ENCODE results near the gene IDH3A. TPM values are rescaled to one million over a fixed set of nuclear protein-coding genes. Genes with fewer than 3 reads are reported as not detected.

Gene IDH3A
- total and polyA plus RNA-seq, 9 of the 15 experiments (the other 6 are each of a cell fraction or from before 2014, with no cell fraction given), result 37.4 to 249 (median 107) TPM

- no peak for TF ChIP-seq ZNF280A (IDR thresholded peaks at IDR 0.05; ENCODE audit: low read depth, partially characterized antibody)
Measured at GRCh38 chr15:78205856-78206255, 56.7 kb downstream of the IDH3A start (continued).

- DNase-seq (ENCODE audit: extremely low read depth in 1 of 4, low spot score in 3 of 4), result no peak
- WGBS (ENCODE audit: insufficient coverage, low coverage, missing lambda C conversion rate), result 12% methylated on average over 12 of the region's 12 CpGs
- in situ Hi-C loops (cut with MboI) (no loop called here), intact Hi-C loops (cut with micrococcal nuclease) (no loop called here)
- Histone ChIP-seq H3K4me3 (no peak overlapping the region), H3K9me3 (replicated peaks; ENCODE audit: control insufficient read depth, insufficient read depth, low read depth, low read length) (no peaks in the 10 kb centered on the region), H3K27ac (ENCODE audit: extremely low read depth, low read depth, low read length) (no peak overlapping the region), H3K4me2 (ENCODE audit: insufficient read depth, low read length) (no peak overlapping the region), H3K36me3 (ENCODE audit: control insufficient read depth, insufficient read depth, low read length) (no peaks in the 10 kb centered on the region), H2AFZ (ENCODE audit: low read depth, low read length) (no peak overlapping the region), H3K79me2 (ENCODE audit: control insufficient read depth, insufficient read depth, low read length) (no peaks in the 10 kb centered on the region), H3K4me1 (replicated peaks in 1 of 2; ENCODE audit: control insufficient read depth in 2 of 2, insufficient read depth in 2 of 2, low read length in 2 of 2) (peaks cover 4 to 16% of the 10 kb centered on the region in 2 experiments; a peak in 4 of 5 replicates), H3K27me3 (ENCODE audit: control insufficient read depth in 2 of 2, insufficient read depth in 2 of 2, low read length in 2 of 2) (peaks cover 4% of the 10 kb centered on the region in 2 experiments; a peak in 4 of 5 replicates), H4K20me1 (replicated peaks; ENCODE audit: control insufficient read depth, insufficient read depth, low read length) (0 out of 2 replicates have a peak, but pooled peaks cover under 1% of the 10 kb centered on the region), H3K9me1 (ENCODE audit: control insufficient read depth, insufficient read depth, low read length) (no peaks in the 10 kb centered on the region), H3K9ac (ENCODE audit: insufficient read depth in 1 of 2, low read depth in 2 of 2, low read length in 2 of 2) (peak overlapping the region in 1 of 2 experiments; percentile 54; a peak in 1 of 4 replicates)
- POLR2A ChIA-PET, result interaction anchor here (1.2 kb wide), 1 partner anchor 11 kb away, joined by 3 read pairs; no protein-coding TSS in a partner anchor
- no peak for FAIRE-seq
- BruUV-seq (replicated peaks), result no TSS peak
- CTCF ChIA-PET (ENCODE audit: low intra/inter-chr PET ratio), result no interaction called here
- TF ChIP-seq MXI1 (IDR thresholded peaks at IDR 0.05; ENCODE audit: low read depth, low read length) (no peak), FOXA1 (IDR thresholded peaks at IDR 0.05; ENCODE audit: borderline replicate concordance) (no peak), ZNF23 (CRISPR knock-in tag; IDR thresholded peaks at IDR 0.05) (no peak), POLR2AphosphoS2 (IDR thresholded peaks at IDR 0.05; ENCODE audit: low read length) (no peak), DNMT1 (IDR thresholded peaks at IDR 0.05) (no peak), ZNF699 (CRISPR knock-in tag; IDR thresholded peaks at IDR 0.05; ENCODE audit: insufficient replicate concordance) (no peak), PML (IDR thresholded peaks at IDR 0.05; ENCODE audit: low read length) (no peak), BMI1 (IDR thresholded peaks at IDR 0.05; ENCODE audit: low read length) (no peak), MLLT1 (IDR thresholded peaks at IDR 0.05) (no peak), TAL1 (IDR thresholded peaks at IDR 0.05) (no peak), CBX2 (IDR thresholded peaks at IDR 0.05; ENCODE audit: insufficient read depth, low read length, poor library complexity, severe bottlenecking) (no peak), TRIM28 (IDR thresholded peaks at IDR 0.05) (no peak), SIX5 (IDR thresholded peaks at IDR 0.05; ENCODE audit: borderline replicate concordance in 1 of 2, insufficient read depth in 1 of 2, low read depth in 1 of 2, low read length in 2 of 2) (no peak), MYBL2 (IDR thresholded peaks at IDR 0.05; ENCODE audit: low read depth) (no peak), MYBL2 (CRISPR knock-in tag; IDR thresholded peaks at IDR 0.05; ENCODE audit: borderline replicate concordance) (no peak), ZNF695 (CRISPR knock-in tag; IDR thresholded peaks at IDR 0.05) (no peak), MEF2D (tag; conservative IDR thresholded peaks at IDR 0.05; ENCODE audit: low read depth) (no peak), SRSF9 (IDR thresholded peaks at IDR 0.05; ENCODE audit: borderline replicate concordance, low read depth, low read length) (no peak)
- ATAC-seq, result no peak
Measured at GRCh38 chr15:78206326-78207109, 57.4 kb downstream of the IDH3A start.
